Measurements from ENCODE around the gene PHEX. TPM values are rescaled to one million over a fixed set of nuclear protein-coding genes. Genes with fewer than 3 reads are reported as not detected.

The PHEX gene
- total RNA-seq, 1 experiment from 2014 or later: 0.27 TPM

Other genes starting within 250 kb of the PHEX start
- gene MBTPS2, start 192.7 kb upstream of the PHEX start, total RNA-seq (2021; ENCODE audit: unreplicated experiment): 16.9 TPM
- gene YY2, start 176.3 kb upstream of the PHEX start, total RNA-seq (2021; ENCODE audit: unreplicated experiment): 2.7 TPM
- gene SMS, start 91.6 kb upstream of the PHEX start, total RNA-seq (2021; ENCODE audit: unreplicated experiment): 164 TPM
- gene CBLL2, start 240.6 kb downstream of the PHEX start, total RNA-seq (2021; ENCODE audit: unreplicated experiment): not detected

All from HCT116 (cell line).